Activated naive CD4-positive, alpha-beta T cell treated with anti-CD3 and anti-CD28 coated beads, Interleukin-2, amount 10 ng/mL, durations not matched to agents 7 days and 5 days (primary cell): ENCODE measurements around the gene SPARC.

ENCODE experiments used
- CTCF ChIA-PET: fragments of 350-600 bp; sonication (Branson Sonifier 250); formaldehyde crosslinking; loops from one replicate; lab custom pipeline; 2021; ENCODE audit warnings: antibody characterized with exemption; lab: Charles Lee
- DNase-seq: peaks from one replicate; pipeline ENCODE4 v3.0.0-alpha.2; 2020
- H3K27ac Mint-ChIP-seq: one replicate; pipeline ENCODE4 v1.8.0; 2021; ENCODE audit warnings: mild to moderate bottlenecking, moderate library complexity, mixed read lengths
- H3K27me3 Mint-ChIP-seq: one replicate; pipeline ENCODE4 v1.8.0; 2021; ENCODE audit warnings: mild to moderate bottlenecking, mixed read lengths
- H3K36me3 Mint-ChIP-seq: one replicate; pipeline ENCODE4 v1.8.0; 2021; ENCODE audit warnings: mixed read lengths
- H3K4me1 Mint-ChIP-seq: one replicate; pipeline ENCODE4 v1.8.0; 2021; ENCODE audit warnings: mixed read lengths
- H3K4me3 Mint-ChIP-seq: one replicate; pipeline ENCODE4 v1.8.0; 2021; ENCODE audit warnings: mild to moderate bottlenecking, moderate library complexity, mixed read lengths
- H3K9me3 Mint-ChIP-seq: one replicate; pipeline ENCODE4 v1.8.0; 2021; ENCODE audit warnings: mixed read lengths

Gene SPARC

GRCh38 chr5:151628112-151628823 lies 58.4 kb downstream of the SPARC start:
- no peak for DNase-seq
- Mint-ChIP-seq H3K27me3 (peaks cover 4% of the 10 kb centered on the region), H3K27ac (no peak overlapping the region), H3K4me1 (no peaks in the 10 kb centered on the region), H3K36me3 (no peaks in the 10 kb centered on the region), H3K9me3 (no peaks in the 10 kb centered on the region), H3K4me3 (no peak overlapping the region)
- CTCF ChIA-PET: interaction anchor here (1.6 kb wide), 1 partner anchor 24 kb away, joined by 4 read pairs; no protein-coding TSS in a partner anchor

- Mint-ChIP-seq H3K4me1 (no peaks in the 10 kb centered on the region), H3K36me3 (no peaks in the 10 kb centered on the region), H3K27ac (no peak overlapping the region), H3K27me3 (peaks cover 4% of the 10 kb centered on the region), H3K9me3 (no peaks in the 10 kb centered on the region), H3K4me3 (no peak overlapping the region)
- CTCF ChIA-PET: interaction anchor here (1.6 kb wide), 1 partner anchor 24 kb away, joined by 4 read pairs; no protein-coding TSS in a partner anchor
- DNase-seq: no peak
Measured at GRCh38 chr5:151627650-151628049, 59.1 kb downstream of the SPARC start.

- Mint-ChIP-seq H3K27me3 (peaks cover 10% of the 10 kb centered on the region), H3K27ac (no peak overlapping the region), H3K9me3 (no peaks in the 10 kb centered on the region), H3K4me3 (no peak overlapping the region), H3K36me3 (no peaks in the 10 kb centered on the region), H3K4me1 (no peaks in the 10 kb centered on the region)
- DNase-seq: no peak
- CTCF ChIA-PET: no interaction called here
Measured at GRCh38 chr5:151625285-151625684, 61.4 kb downstream of the SPARC start.

- Mint-ChIP-seq H3K9me3 (no peaks in the 10 kb centered on the region), H3K4me1 (no peaks in the 10 kb centered on the region), H3K36me3 (no peaks in the 10 kb centered on the region), H3K4me3 (no peak overlapping the region), H3K27ac (no peak overlapping the region), H3K27me3 (peaks cover 16% of the 10 kb centered on the region)
- CTCF ChIA-PET: interaction anchor here (1.3 kb wide), 1 partner anchor 28 kb away, joined by 5 read pairs; no protein-coding TSS in a partner anchor
- DNase-seq: no peak
Measured at GRCh38 chr5:151624476-151624875, 62.2 kb downstream of the SPARC start.

- Mint-ChIP-seq H3K4me1 (no peaks in the 10 kb centered on the region), H3K9me3 (no peaks in the 10 kb centered on the region), H3K36me3 (no peaks in the 10 kb centered on the region), H3K4me3 (no peak overlapping the region), H3K27ac (no peak overlapping the region), H3K27me3 (peaks cover 12% of the 10 kb centered on the region)
- no peak for DNase-seq
- CTCF ChIA-PET: no interaction called here
Measured at GRCh38 chr5:151622367-151623088, 64.2 kb downstream of the SPARC start.

GRCh38 chr5:151620461-151620840 lies 66.3 kb downstream of the SPARC start:
- Mint-ChIP-seq H3K27ac (no peak overlapping the region), H3K4me3 (no peak overlapping the region), H3K36me3 (no peaks in the 10 kb centered on the region), H3K4me1 (peaks cover 2% of the 10 kb centered on the region), H3K27me3 (peaks cover 15% of the 10 kb centered on the region), H3K9me3 (no peaks in the 10 kb centered on the region)
- no peak for DNase-seq
- CTCF ChIA-PET: no interaction called here

- Mint-ChIP-seq H3K4me3 (no peak overlapping the region), H3K9me3 (no peaks in the 10 kb centered on the region), H3K36me3 (no peaks in the 10 kb centered on the region)
Measured at GRCh38 chr5:151619812-151620460, 66.8 kb downstream of the SPARC start.

GRCh38 chr5:151618907-151619306 lies 67.8 kb downstream of the SPARC start:
- Mint-ChIP-seq H3K36me3 (no peaks in the 10 kb centered on the region), H3K27me3 (peaks cover 17% of the 10 kb centered on the region), H3K9me3 (no peaks in the 10 kb centered on the region), H3K4me3 (no peak overlapping the region), H3K27ac (no peak overlapping the region), H3K4me1 (peaks cover 9% of the 10 kb centered on the region)
- CTCF ChIA-PET: interaction anchor here (1.9 kb wide), 1 partner anchor 33 kb away, joined by 7 read pairs; no protein-coding TSS in a partner anchor
- no peak for DNase-seq

More at GRCh38 chr5:151619812-151620460, 66.8 kb downstream of the SPARC start:
- CTCF ChIA-PET: no interaction called here
- Mint-ChIP-seq H3K4me1 (peaks cover 6% of the 10 kb centered on the region), H3K27ac (no peak overlapping the region), H3K27me3 (peaks cover 17% of the 10 kb centered on the region)
- DNase-seq: no peak

GRCh38 chr5:151617841-151618710 lies 68.6 kb downstream of the SPARC start:
- Mint-ChIP-seq H3K27me3 (peaks cover 17% of the 10 kb centered on the region), H3K27ac (no peak overlapping the region), H3K9me3 (no peaks in the 10 kb centered on the region), H3K4me1 (peaks cover 17% of the 10 kb centered on the region), H3K4me3 (no peak overlapping the region), H3K36me3 (no peaks in the 10 kb centered on the region)
- DNase-seq: no peak
- CTCF ChIA-PET: interaction anchor here (1.1 to 1.9 kb wide), 2 partner anchors 34 to 172 kb away, joined by 3 to 7 read pairs; no protein-coding TSS in a partner anchor

- Mint-ChIP-seq H3K36me3 (no peaks in the 10 kb centered on the region), H3K9me3 (no peaks in the 10 kb centered on the region), H3K27me3 (peaks cover 17% of the 10 kb centered on the region), H3K27ac (no peak overlapping the region), H3K4me3 (no peak overlapping the region), H3K4me1 (peaks cover 22% of the 10 kb centered on the region)
- no peak for DNase-seq
- CTCF ChIA-PET: interaction anchor here (1.1 to 1.9 kb wide), 2 partner anchors 35 to 172 kb away, joined by 3 to 7 read pairs; no protein-coding TSS in a partner anchor
Measured at GRCh38 chr5:151617383-151617840, 69.3 kb downstream of the SPARC start.

GRCh38 chr5:151615431-151615830 lies 71.3 kb downstream of the SPARC start:
- no peak for DNase-seq
- Mint-ChIP-seq H3K4me3 (no peak overlapping the region), H3K4me1 (peaks cover 26% of the 10 kb centered on the region), H3K9me3 (no peaks in the 10 kb centered on the region), H3K27ac (no peak overlapping the region), H3K27me3 (peaks cover 15% of the 10 kb centered on the region), H3K36me3 (no peaks in the 10 kb centered on the region)
- CTCF ChIA-PET: interaction anchor here (1.0 kb wide), 1 partner anchor 37 kb away, joined by 3 read pairs; no protein-coding TSS in a partner anchor

GRCh38 chr5:151614565-151614964 lies 72.2 kb downstream of the SPARC start:
- H3K36me3 Mint-ChIP-seq: no peaks in the 10 kb centered on the region
- H3K4me3 Mint-ChIP-seq: no peak overlapping the region
- CTCF ChIA-PET: interaction anchor here (1.0 kb wide), 1 partner anchor 37 kb away, joined by 3 read pairs; no protein-coding TSS in a partner anchor
- H3K9me3 Mint-ChIP-seq: no peaks in the 10 kb centered on the region
- DNase-seq: no peak
- peaks cover 15% of the 10 kb centered on the region for H3K27me3 Mint-ChIP-seq
- no peak overlapping the region for H3K27ac Mint-ChIP-seq
- H3K4me1 Mint-ChIP-seq: peaks cover 26% of the 10 kb centered on the region

GRCh38 chr5:151612689-151613427 lies 73.9 kb downstream of the SPARC start:
- CTCF ChIA-PET: interaction anchor here (0.7 to 3.1 kb wide), 2 partner anchors 39 to 647 kb away, joined by 3 to 14 read pairs; no protein-coding TSS in a partner anchor
- H3K4me1 Mint-ChIP-seq: peaks cover 26% of the 10 kb centered on the region
- H3K27me3 Mint-ChIP-seq: peaks cover 15% of the 10 kb centered on the region
- peak overlapping the region; percentile 31 for H3K4me3 Mint-ChIP-seq
- peak; percentile 50 for DNase-seq
- peak overlapping the region; percentile 75 for H3K27ac Mint-ChIP-seq
- no peaks in the 10 kb centered on the region for H3K36me3 Mint-ChIP-seq
- H3K9me3 Mint-ChIP-seq: no peaks in the 10 kb centered on the region
